Myometrial cell (primary cell): ENCODE measurements around the gene NR2F2. TPM values are rescaled to one million over a fixed set of nuclear protein-coding genes. Genes with fewer than 3 reads are reported as not detected.

Source experiments
- total RNA-seq: library from RNA; depleted of rRNA; stranded (reverse); fragments of >200 nt; gene quantifications from 2 replicates; pipeline ENCODE4 v1.2.3, GENCODE V29; 2015

Gene NR2F2
- 24.6 and 30.3 TPM in 2 replicates for total RNA-seq

GRCh38 chr15:96330450-96331143 lies at the start of gene NR2F2:
Gene NR2F2 (plus strand): TSS chr15:96330700. CDS start chr15:96332106, 1,406 bp downstream.

